ENCODE results near the gene LSM10.

LSM10 gene

GRCh38 chr1:36397378-36398230 is at the start of gene LSM10:
TSS of gene LSM10 (minus strand) at chr1:36397908. CDS start at chr1:36394129, 3,779 bp downstream.
- TF ChIP-seq, protein P1, sequence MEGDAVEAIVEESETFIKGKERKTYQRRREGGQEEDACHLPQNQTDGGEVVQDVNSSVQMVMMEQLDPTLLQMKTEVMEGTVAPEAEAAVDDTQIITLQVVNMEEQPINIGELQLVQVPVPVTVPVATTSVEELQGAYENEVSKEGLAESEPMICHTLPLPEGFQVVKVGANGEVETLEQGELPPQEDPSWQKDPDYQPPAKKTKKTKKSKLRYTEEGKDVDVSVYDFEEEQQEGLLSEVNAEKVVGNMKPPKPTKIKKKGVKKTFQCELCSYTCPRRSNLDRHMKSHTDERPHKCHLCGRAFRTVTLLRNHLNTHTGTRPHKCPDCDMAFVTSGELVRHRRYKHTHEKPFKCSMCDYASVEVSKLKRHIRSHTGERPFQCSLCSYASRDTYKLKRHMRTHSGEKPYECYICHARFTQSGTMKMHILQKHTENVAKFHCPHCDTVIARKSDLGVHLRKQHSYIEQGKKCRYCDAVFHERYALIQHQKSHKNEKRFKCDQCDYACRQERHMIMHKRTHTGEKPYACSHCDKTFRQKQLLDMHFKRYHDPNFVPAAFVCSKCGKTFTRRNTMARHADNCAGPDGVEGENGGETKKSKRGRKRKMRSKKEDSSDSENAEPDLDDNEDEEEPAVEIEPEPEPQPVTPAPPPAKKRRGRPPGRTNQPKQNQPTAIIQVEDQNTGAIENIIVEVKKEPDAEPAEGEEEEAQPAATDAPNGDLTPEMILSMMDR (conservative IDR thresholded peaks at IDR 0.05) = no peak
- H3K27ac ChIP-seq = peak within 1 kb of the TSS; percentile 79

- TF ChIP-seq, protein P1 (conservative IDR thresholded peaks at IDR 0.05) = no peak
- no peak overlapping the region for H3K27ac ChIP-seq
Measured at GRCh38 chr1:36447450-36447849, 49.7 kb upstream of the LSM10 start.

- no peak overlapping the region for H3K27ac ChIP-seq
- TF ChIP-seq, protein P1 (conservative IDR thresholded peaks at IDR 0.05) = no peak
Measured at GRCh38 chr1:36446746-36447145, 49.0 kb upstream of the LSM10 start.

DNA sequence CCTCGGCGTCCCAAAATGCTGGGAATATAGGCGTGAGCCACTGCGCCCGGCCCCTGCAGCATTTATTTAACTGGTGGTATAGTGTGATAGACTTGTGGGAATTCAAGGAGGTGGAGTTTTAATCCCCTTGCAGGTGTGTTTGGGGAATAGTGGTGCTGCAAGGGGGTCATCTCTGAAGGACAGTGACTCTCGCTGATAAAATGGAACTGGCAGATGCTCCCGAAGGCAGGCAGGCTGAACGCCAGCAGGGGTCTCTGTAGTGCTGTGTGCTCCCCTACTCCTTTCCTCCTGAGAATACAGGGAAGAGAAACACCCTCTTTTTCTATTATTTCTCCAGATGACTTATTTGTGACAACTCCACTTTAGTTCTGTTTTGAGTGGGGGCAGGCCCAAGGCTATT is 48.6 kb upstream of the LSM10 start:
- TF ChIP-seq, protein P1 (conservative IDR thresholded peaks at IDR 0.05) = no peak
- H3K27ac ChIP-seq = no peak overlapping the region

GRCh38 chr1:36443297-36443696 is 45.6 kb upstream of the LSM10 start:
- no peak overlapping the region for H3K27ac ChIP-seq
- TF ChIP-seq, protein P1 (conservative IDR thresholded peaks at IDR 0.05) = no peak

DNA sequence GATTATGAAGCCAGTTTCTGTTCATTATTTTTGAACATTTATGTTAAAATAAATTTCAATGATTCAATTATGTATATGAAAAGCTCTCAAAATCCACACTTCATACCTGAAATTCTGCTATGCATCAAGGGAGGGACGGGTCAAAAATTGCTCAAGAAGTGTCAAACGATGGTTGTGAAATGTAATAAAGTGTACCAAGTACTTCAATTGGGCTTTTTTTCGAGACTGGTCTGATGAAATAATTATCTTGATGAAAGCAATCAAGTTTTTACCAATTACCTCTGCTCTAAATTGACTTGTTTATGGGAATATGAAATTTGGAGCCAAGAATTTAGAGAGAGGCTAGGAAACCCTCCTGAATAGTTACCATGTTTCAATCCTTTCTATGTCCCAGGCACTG is 44.6 kb upstream of the LSM10 start:
- no peak overlapping the region for H3K27ac ChIP-seq
- TF ChIP-seq, protein P1 (conservative IDR thresholded peaks at IDR 0.05) = no peak

- TF ChIP-seq, protein P1 (conservative IDR thresholded peaks at IDR 0.05) = no peak
- no peak overlapping the region for H3K27ac ChIP-seq
Measured at GRCh38 chr1:36440646-36441045, 42.9 kb upstream of the LSM10 start.
